ENCODE results near the gene TRABD.
"Not testable (repeated sequence)": the region's sequence is repeated elsewhere in the genome, so short reads cannot be mapped to it uniquely, and the experiment has no call there.

TRABD gene

GRCh38 chr22:50151571-50152537 lies 33.9 kb upstream of the TRABD start:
- DNase-seq (ENCODE audit: low spot score): no peak

GRCh38 chr22:50153056-50153755 lies 32.5 kb upstream of the TRABD start:
- no peak for DNase-seq (ENCODE audit: low spot score)

DNA sequence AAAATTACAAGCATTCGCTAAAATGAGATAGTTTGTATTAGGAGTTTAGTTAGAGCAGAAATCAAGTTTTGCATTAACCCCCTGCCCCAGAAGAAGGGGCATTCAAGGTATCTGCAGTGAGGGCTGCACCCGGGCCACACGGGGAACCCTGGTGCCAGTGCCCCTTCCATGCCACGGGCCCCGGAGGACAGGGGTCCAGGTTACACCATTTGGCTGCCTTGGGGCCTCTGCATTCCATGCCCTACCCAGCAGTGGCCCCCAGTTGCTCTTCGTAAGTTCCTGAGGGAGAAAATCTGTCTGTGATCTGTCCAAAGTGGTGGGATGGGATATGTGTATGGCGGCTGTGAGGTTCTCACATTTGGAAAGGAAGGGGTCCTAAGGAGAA lies 32.0 kb upstream of the TRABD start:
- DNase-seq (ENCODE audit: low spot score): no peak

DNA sequence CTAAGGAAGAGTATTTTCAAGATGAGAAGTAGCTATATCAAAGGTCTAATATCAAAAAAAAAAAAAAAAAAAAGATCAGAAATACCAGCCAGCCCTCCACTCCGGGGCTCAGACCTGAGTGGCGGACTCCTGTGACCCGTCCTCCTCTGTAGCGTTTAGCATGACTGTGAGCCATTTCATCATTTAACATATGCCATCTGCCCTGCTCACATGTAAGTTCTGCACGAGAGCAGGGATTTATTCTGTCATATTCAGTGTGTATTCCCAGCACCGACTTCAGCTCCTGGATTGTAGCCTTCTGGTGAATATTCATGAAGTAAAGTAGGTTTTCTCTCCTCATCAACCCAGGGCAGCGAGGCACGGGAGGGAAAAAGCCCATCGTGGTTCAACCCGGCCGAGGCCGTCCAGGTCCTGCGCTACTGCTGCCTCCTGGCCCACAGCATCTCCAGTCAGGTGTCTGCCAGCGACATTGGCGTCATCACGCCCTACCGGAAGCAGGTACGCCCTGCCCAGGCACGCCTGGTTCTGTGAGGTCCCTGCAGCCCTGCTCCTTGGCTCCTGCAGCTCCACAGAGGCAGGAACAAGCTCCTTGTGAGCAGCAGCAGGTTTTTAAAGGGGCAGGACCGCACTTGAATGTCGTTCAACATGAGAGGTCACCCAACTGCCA lies 27.9 kb upstream of the TRABD start:
- DNase-seq (ENCODE audit: low spot score): no peak

DNA sequence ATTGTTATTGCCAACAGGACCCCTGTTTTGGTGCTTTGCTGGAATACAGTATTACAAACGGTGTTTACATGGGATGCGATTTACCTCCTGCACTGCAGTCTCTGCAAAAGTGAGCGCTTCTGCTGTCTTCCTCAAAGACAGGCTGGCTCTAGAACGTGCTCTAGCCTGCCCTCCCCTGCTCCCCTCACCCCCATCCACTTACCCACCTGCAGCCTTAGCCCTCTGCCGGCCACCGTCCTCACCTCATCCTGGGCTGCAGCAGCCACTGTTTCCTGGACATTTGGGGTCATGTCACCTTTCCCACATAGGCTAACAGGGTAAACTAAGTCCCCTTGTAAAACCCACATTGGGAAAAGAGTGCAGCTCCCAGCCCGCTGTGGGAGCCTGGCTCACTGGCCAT lies 24.8 kb upstream of the TRABD start:
- DNase-seq (ENCODE audit: low spot score): no peak

DNA sequence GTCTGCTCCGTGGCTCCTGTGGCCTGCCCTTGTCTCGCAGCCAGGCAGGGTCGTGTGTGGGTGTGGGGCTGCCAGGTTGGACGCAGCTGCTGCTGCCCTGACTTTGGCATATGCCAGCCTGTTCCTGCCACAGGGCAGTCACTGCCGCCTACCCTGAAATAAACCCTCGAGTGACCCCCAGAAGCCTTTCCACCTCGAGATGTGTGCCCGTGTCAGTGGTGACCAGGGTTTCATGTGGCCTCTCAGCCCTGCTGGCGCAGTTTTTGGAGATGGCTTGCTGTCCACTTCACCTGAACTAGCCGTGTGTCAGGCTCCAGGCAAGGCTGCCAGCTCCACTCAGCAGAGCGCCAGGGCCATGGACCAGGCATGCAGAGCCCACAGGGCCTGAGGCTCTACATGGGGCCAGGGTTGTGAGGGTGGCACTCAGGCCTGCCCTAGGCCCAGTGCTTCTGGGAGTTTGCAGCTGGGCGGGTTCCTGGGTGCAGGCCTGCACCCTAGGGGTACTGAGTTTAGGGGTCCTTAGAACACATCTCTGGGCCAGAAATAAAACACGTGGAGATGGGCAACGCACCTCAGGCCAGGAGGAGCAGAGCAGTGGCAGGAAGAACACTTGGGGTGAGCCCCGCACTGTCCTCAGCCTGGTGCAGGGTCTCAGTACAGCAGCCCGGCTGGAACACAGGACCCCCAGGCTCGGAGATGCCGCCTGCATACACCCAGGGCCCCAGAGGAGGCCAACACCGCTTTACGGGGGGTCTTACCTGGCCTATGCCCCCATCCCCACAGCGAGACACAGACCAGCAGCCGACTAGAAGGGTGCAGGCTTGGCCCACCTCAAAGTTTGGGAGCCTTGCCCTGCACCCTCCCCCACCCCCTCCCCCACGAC lies 24.0 kb upstream of the TRABD start:
- no peak for DNase-seq (ENCODE audit: low spot score)

GRCh38 chr22:50162391-50162956 lies 23.2 kb upstream of the TRABD start:
- DNase-seq (ENCODE audit: low spot score): no peak

GRCh38 chr22:50165436-50166123 lies 20.1 kb upstream of the TRABD start:
- DNase-seq (ENCODE audit: low spot score): no peak

DNA sequence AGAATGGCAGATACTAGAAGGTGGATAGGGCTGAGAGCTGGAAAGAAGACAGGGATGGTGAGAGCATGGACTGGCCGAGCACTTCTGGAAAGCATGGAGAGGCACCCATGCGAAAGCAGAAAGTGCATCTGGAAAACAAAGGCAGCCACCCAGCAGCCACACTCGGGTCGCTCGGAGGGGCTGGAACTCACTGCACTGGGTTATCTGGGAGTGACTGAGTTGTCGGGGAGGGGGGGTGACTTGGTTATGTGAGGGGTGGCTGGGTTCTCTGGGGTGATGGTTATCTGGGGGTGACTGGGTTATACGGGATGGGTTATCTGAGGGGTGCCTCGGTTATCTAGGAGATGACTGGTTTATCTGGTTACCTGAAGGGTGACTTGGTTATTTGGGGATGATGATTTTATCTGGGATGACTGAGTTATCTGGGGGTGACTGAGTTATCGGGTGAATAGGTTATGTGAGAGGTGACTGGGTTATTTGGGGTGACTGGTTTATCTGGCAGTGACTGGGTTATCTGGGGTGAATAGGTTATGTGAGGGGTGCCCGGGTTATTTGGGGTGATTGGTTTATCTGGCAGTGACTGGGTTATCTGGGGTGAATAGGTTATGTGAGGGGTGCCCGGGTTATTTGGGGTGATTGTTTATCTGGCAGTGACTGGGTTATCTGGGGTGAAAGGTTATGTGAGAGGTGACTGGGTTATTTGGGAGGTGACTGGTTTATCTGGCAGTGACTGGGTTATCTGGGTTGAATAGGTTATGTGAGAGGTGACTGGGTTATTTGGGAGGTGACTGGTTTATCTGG lies 17.8 kb upstream of the TRABD start:
- DNase-seq (ENCODE audit: low spot score): no peak

- not testable (repeated sequence) for DNase-seq (ENCODE audit: low spot score)
These were observed 17.1 kb upstream of the TRABD start for GRCh38 chr22:50168490-50169180.

DNA sequence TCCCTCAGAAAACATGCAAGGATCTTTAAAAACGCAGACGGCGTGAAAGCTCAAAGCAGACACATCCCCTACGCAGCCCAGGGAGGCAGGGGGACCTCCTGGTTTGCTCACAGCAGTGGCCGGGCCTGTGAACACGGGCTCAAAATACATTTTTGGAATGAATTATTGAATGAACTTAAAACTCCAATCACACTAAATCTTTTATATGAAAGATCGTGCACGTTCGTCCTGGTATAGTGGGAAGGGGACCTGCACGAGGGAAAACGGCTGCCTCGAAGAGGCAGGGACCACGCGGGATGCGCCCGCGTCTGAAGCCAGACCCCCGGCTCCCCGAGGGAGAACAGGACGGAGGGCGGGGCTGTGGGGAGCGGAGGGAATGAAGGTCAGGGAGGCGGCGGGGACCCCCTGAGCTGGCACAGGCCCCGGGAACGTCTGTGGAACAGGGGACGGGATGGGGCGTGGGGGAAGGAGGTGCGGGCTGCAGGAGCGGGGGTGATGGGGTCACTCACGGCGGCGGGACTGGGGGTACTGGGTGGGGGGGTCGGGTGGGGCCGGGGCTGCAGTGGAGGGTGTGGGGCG lies 16.4 kb upstream of the TRABD start:
- DNase-seq (ENCODE audit: low spot score): no peak

GRCh38 chr22:50169774-50170341 lies 15.9 kb upstream of the TRABD start:
- no peak for DNase-seq (ENCODE audit: low spot score)

GRCh38 chr22:50170453-50171318 lies 15.0 kb upstream of the TRABD start, which contains the start of gene PANX2:
PANX2 (plus strand) TSS chr22:50170731; CDS start chr22:50170731, 0 bp downstream.
- DNase-seq (ENCODE audit: low spot score): no peak

DNA sequence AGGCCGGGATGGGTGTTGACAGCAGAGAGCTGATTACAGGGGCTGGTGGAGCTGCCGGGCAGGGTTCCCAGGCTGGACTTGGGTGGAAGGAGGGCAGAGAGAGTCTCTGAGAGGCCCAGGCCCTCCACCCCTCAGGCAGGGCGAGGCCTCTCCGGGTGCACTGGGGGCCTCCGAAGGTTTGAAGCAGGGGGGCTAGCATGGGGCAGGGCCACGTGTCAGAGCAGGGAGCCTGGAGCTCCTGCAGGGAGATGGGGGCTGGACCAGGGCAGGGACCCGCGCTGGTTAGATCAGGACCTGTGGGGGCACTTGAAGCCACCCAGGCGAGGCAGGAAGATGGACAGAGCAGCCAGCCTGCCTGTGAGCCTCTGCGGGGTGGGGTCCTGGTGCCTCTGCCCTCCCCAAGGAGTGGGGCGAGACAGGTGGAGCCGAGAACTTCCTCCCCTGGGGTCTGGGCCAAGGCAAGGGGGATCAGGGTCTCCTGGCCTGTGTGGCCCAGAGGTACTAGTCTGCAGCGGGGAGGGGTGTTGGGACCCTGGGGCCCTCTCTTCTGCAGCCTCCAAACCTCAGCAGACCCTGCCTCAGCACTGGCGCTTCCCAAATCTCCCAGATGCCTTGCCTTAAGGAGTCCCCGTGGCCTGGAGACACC lies 14.3 kb upstream of the TRABD start:
- DNase-seq (ENCODE audit: low spot score): no peak

- DNase-seq (ENCODE audit: low spot score): no peak
These were observed 13.7 kb upstream of the TRABD start for GRCh38 chr22:50171965-50172421.

DNA sequence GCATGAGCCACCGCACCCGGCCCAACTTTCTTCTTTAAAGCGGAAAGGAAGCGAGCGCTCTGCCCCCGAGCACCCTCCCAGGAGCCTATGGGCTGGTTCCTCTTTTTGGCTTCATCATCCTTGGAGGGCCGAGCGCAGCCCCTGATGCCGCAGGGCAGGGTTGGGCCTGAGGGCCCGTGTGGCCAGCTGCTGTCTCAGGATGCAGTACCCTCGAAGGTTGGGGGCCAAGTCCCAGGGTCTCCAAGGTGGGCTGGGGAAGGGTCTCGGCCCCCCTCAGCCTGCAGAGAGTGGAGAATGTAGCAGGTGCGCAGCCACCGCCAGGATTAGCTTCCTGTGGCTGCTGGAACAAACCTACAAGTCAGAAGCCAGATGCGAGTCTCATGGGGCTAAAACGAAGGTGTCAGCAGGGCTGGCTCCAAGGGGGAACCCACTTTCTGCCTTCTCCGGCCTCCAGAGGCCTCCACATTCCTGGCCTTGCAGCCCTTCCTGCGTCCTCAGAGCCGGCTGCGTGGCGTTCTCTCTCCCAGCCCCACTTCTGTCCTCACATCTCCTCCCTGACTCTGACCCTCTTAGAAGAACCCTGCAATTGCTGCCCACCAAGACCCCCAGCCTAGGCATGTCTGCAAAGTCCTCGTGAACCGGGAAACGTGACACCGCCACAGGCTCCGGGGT lies 12.3 kb upstream of the TRABD start:
- DNase-seq (ENCODE audit: low spot score): no peak
